H1 (cell line): ENCODE data around the gene LINGO4. TPM values are rescaled to one million over a fixed set of nuclear protein-coding genes. Genes with fewer than 3 reads are reported as not detected.

ENCODE experiments used
- CTCF ChIA-PET: fragments of 300-600 bp; sonication (Branson Sonifier 250); formaldehyde crosslinking; loops from one replicate; lab custom pipeline; 2021; ENCODE audit not compliant: partially characterized antibody; lab: Charles Lee
- POLR2A ChIA-PET: fragments of 300-600 bp; sonication (Branson Sonifier 250); formaldehyde crosslinking; loops from one replicate; lab custom pipeline; 2021; ENCODE audit warnings: inconsistent platforms; ENCODE audit not compliant: partially characterized antibody; lab: Charles Lee
- DNase-seq, 2 experiments: peaks; one replicate each; pipeline versions ENCODE4 v3.0.0 to v3.0.0-alpha.2; 2010 to 2022; ENCODE audit warnings: low spot score in 2 of 2, low read depth in 1 of 2, mixed read lengths in 1 of 2
- FAIRE-seq: peaks from 2 replicates; lab custom pipeline; 2011; peaks lifted over from hg19 to GRCh38; lab: Jason Lieb, UNC
- H2AFZ ChIP-seq: 2 replicates; pipeline ENCODE4 v1.8.1; 2012; ENCODE audit warnings: low read length, inconsistent platforms
- H2AK5ac ChIP-seq: 2 replicates; pipeline ENCODE4 v1.6.1; 2013; ENCODE audit warnings: low read depth, low read length
- H2BK120ac ChIP-seq: replicated peaks from 2 replicates; pipeline ENCODE3; 2013; ENCODE audit warnings: low read depth, low read length, inconsistent platforms
- H2BK12ac ChIP-seq: 2 replicates; pipeline ENCODE4 v1.6.1; 2013; ENCODE audit warnings: low read depth, low read length
- H2BK15ac ChIP-seq: 2 replicates; pipeline ENCODE4 v1.6.1; 2013; ENCODE audit warnings: low read length
- H2BK20ac ChIP-seq: 2 replicates; pipeline ENCODE4 v1.6.1; 2013; ENCODE audit warnings: low read length
- H2BK5ac ChIP-seq: 2 replicates; pipeline ENCODE4 v1.6.1; 2013; ENCODE audit warnings: low read depth, low read length
- H3K14ac ChIP-seq: 2 replicates; pipeline ENCODE4 v1.6.1; 2013; ENCODE audit warnings: inconsistent platforms; ENCODE audit not compliant: insufficient read length
- H3K18ac ChIP-seq: 2 replicates; pipeline ENCODE4 v1.6.1; 2013; ENCODE audit warnings: low read length; ENCODE audit errors: extremely low read depth
- H3K23ac ChIP-seq: 2 replicates; pipeline ENCODE4 v1.6.1; 2013; ENCODE audit warnings: inconsistent platforms; ENCODE audit not compliant: insufficient read length
- H3K23me2 ChIP-seq: 2 replicates; pipeline ENCODE4 v1.6.1; 2013; ENCODE audit warnings: low read depth, low read length
- H3K27ac ChIP-seq: 2 replicates; pipeline ENCODE4 v1.6.1; 2011; ENCODE audit warnings: low read depth, low read length, inconsistent platforms
- H3K27me3 ChIP-seq, 4 experiments: replicated peaks in 1 of 4; 1 replicate in 1 of 4; 2 replicates in 3 of 4; pipeline versions ENCODE4 v1.6.1 to v1.8.1; 2011 to 2013; ENCODE audit warnings: low read length in 3 of 4, mild to moderate bottlenecking in 3 of 4, inconsistent platforms in 2 of 4, mixed read lengths in 2 of 4, moderate library complexity in 1 of 4; ENCODE audit not compliant: control insufficient read depth in 3 of 4, insufficient read depth in 3 of 4; ENCODE audit errors: extremely low read depth in 1 of 4
- H3K36me3 ChIP-seq, 4 experiments: 2 replicates each; pipeline versions ENCODE4 v1.6.1 to v1.8.1; 2011 to 2013; ENCODE audit warnings: mild to moderate bottlenecking in 4 of 4, low read length in 3 of 4, moderate library complexity in 2 of 4, control low read depth in 1 of 4, inconsistent platforms in 1 of 4; ENCODE audit not compliant: insufficient read depth in 4 of 4, control insufficient read depth in 2 of 4
- H3K4ac ChIP-seq: replicated peaks from 2 replicates; pipeline ENCODE3; 2013; ENCODE audit warnings: low read length, low read depth, mixed read lengths, inconsistent platforms; ENCODE audit not compliant: insufficient read length
- H3K4me1 ChIP-seq, 4 experiments: replicated peaks in 1 of 4; 1 replicate in 1 of 4; 2 replicates in 3 of 4; pipeline versions ENCODE4 v1.6.1 to v1.8.1; 2011 to 2013; ENCODE audit warnings: low read length in 3 of 4, inconsistent platforms in 2 of 4, mixed read lengths in 1 of 4; ENCODE audit not compliant: insufficient read depth in 4 of 4, control insufficient read depth in 3 of 4
- H3K4me2 ChIP-seq, 2 experiments: 2 replicates each; pipeline versions ENCODE4 v1.6.1 to v1.8.1; 2011 to 2013; ENCODE audit warnings: low read depth in 2 of 2, low read length in 2 of 2, control low read depth in 1 of 2, inconsistent platforms in 1 of 2, mild to moderate bottlenecking in 1 of 2; ENCODE audit not compliant: insufficient read depth in 1 of 2
- H3K4me3 ChIP-seq, 4 experiments: fragments of 200-600, 300-600 bp in 1 of 4; sonication (generic), shearing (Covaris generic), sonication (Bioruptor Twin) in 1 of 4; 2 replicates each; pipeline versions ENCODE4 v1.5.1 to v1.8.1; 2011 to 2016; ENCODE audit warnings: low read length in 4 of 4, low read depth in 3 of 4, control low read depth in 2 of 4, inconsistent platforms in 2 of 4, mild to moderate bottlenecking in 2 of 4, mixed read lengths in 1 of 4, moderate library complexity in 1 of 4; ENCODE audit not compliant: insufficient read depth in 2 of 4; ENCODE audit errors: extremely low read depth in 1 of 4
- H3K56ac ChIP-seq: replicated peaks from 2 replicates; pipeline ENCODE3; 2013; ENCODE audit warnings: low read depth, mild to moderate bottlenecking, mixed read lengths, low read length, inconsistent platforms; ENCODE audit not compliant: insufficient read length
- H3K79me1 ChIP-seq: 2 replicates; pipeline ENCODE4 v1.6.1; 2013; ENCODE audit warnings: low read depth, low read length, control low read depth
- H3K79me2 ChIP-seq, 2 experiments: 2 replicates each; pipeline versions ENCODE4 v1.6.1 to v1.8.1; 2012 to 2013; ENCODE audit warnings: low read length in 2 of 2, mild to moderate bottlenecking in 2 of 2, inconsistent platforms in 1 of 2; ENCODE audit not compliant: insufficient read depth in 2 of 2, control insufficient read depth in 1 of 2
- H3K9ac ChIP-seq, 4 experiments: replicated peaks in 1 of 4; 1 replicate in 1 of 4; 2 replicates in 3 of 4; pipeline versions ENCODE4 v1.6.1 to v1.8.1; 2011 to 2013; ENCODE audit warnings: low read depth in 3 of 4, low read length in 3 of 4, control low read depth in 2 of 4, mild to moderate bottlenecking in 2 of 4, moderate library complexity in 2 of 4, inconsistent platforms in 1 of 4; ENCODE audit errors: extremely low read depth in 1 of 4
- H3K9me3 ChIP-seq, 2 experiments: 2 replicates each; pipeline versions ENCODE4 v1.6.1 to v1.8.1; 2012 to 2013; ENCODE audit warnings: mild to moderate bottlenecking in 2 of 2, moderate library complexity in 2 of 2, control low read depth in 1 of 2, inconsistent platforms in 1 of 2, low read depth in 1 of 2, low read length in 1 of 2, mixed read lengths in 1 of 2; ENCODE audit not compliant: insufficient read depth in 2 of 2
- H4K20me1 ChIP-seq, 2 experiments: replicated peaks in 1 of 2; 2 replicates each; pipeline versions ENCODE3 to v1.8.1; 2011 to 2013; ENCODE audit warnings: inconsistent platforms in 2 of 2, low read length in 2 of 2, mild to moderate bottlenecking in 1 of 2; ENCODE audit not compliant: insufficient read depth in 2 of 2, control insufficient read depth in 1 of 2
- H4K5ac ChIP-seq: 2 replicates; pipeline ENCODE4 v1.6.1; 2013; ENCODE audit warnings: low read length, low read depth, mixed read lengths, inconsistent platforms; ENCODE audit not compliant: insufficient read length
- H4K8ac ChIP-seq: 2 replicates; pipeline ENCODE4 v1.8.0; 2013; ENCODE audit warnings: mild to moderate bottlenecking, moderate library complexity, low read length, inconsistent platforms; ENCODE audit not compliant: insufficient read depth; ENCODE audit errors: extremely low read depth
- H4K91ac ChIP-seq: replicated peaks from 2 replicates; pipeline ENCODE3; 2013; ENCODE audit warnings: low read length, mixed read lengths, inconsistent platforms; ENCODE audit not compliant: insufficient read length
- BRCA1 ChIP-seq: IDR thresholded peaks from 2 replicates; pipeline ENCODE4 v1.6.1; 2012; ENCODE audit warnings: low read depth, low read length, improper control_type of control experiment
- JUND ChIP-seq: IDR thresholded peaks from 2 replicates; pipeline ENCODE4 v1.6.1; 2011; ENCODE audit warnings: mild to moderate bottlenecking, improper control_type of control experiment, low read length
- WGBS, 2 experiments: shearing (Covaris generic) in 1 of 2; methylation state at CpG; one replicate each; pipeline versions ENCODE4 v1.1.6 to v1.1.7; 2013 to 2015; ENCODE audit warnings: low lambda C conversion rate in 2 of 2, mixed read lengths in 2 of 2, inconsistent platforms in 1 of 2, low coverage in 1 of 2, missing lambda C conversion rate in 1 of 2; ENCODE audit not compliant: insufficient replicate concordance in 2 of 2, insufficient coverage in 1 of 2, insufficient read length in 1 of 2; ENCODE audit errors: extremely low coverage in 1 of 2, missing lambda C conversion rate in 1 of 2; 5-methylcytosine and 5-hydroxymethylcytosine counted together
- polyA plus RNA-seq, 7 experiments: library from polyadenylated mRNA; depleted of rRNA in 3 of 7; stranded (reverse) in 5 of 7; unstranded in 2 of 7; fragments of >200 nt in 5 of 7; fragments of 200-250 nt in 2 of 7; gene quantifications; 1 replicate in 5 of 7; 2 replicates in 1 of 7; 4 replicates in 1 of 7; pipeline versions ENCODE4 v1.2.1 to v1.2.3, GENCODE V29; 2011 to 2013; ENCODE audit warnings: missing spikeins in 2 of 7, mixed read lengths in 2 of 7
- total RNA-seq: library from RNA; stranded (reverse); fragmentation: NEBNext Ultra II Directional; extraction: Animal tissue kit (Norgen Biotek cat#: 25700); gene quantifications from 2 replicates; pipeline ENCODE4 v1.2.1, GENCODE V29; 2021

The LINGO4 gene
- total and polyA plus RNA-seq, 2 of the 8 experiments (the other 6 are each of a cell fraction or from before 2014, with no cell fraction given): 0.03 TPM; not detected in 1

DNA sequence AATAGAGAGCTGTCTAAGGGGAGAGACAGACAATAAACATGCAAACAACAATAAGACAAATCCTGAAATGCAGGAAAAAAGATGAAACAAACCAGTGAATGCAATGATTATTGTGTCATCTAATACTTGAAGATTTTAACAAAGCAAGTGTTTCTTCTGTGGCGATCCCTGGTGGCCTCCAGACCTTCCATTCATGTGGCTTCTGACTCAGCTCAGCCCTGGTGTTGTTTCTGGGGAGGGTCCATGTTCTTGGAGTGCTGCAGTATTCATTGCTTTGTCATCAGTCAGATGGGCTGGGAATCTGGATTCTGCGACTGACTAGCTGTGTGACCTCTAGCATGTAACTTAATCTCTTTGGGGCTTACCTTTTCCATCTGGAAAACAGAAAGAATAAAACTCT is 35.9 kb upstream of the LINGO4 start:
- WGBS, 2 experiments: 88% methylated on average over 2 of the region's 2 CpGs; no CpG with 5 or more reads in 1 of the 2 experiments
- Histone ChIP-seq H3K79me2 (no peaks in the 10 kb centered on the region), H2BK5ac (no peak overlapping the region), H4K91ac (no peak overlapping the region), H3K79me1 (no peaks in the 10 kb centered on the region), H2BK120ac (no peak overlapping the region), H2BK15ac (no peak overlapping the region), H3K18ac (no peak overlapping the region), H2AK5ac (no peak overlapping the region), H3K27ac (no peak overlapping the region), H2AFZ (no peak overlapping the region), H3K4me1 (peaks cover 7 to 20% (median 12%) of the 10 kb centered on the region in 4 experiments), H3K4me2 (no peak overlapping the region; a peak in 1 of 4 replicates), H3K9ac (no peak overlapping the region), H3K36me3 (no peaks in the 10 kb centered on the region), H2BK12ac (no peak overlapping the region), H3K23me2 (peaks cover 23% of the 10 kb centered on the region), H3K23ac (no peak overlapping the region), H4K20me1 (no peaks in the 10 kb centered on the region), H3K4ac (no peak overlapping the region), H4K5ac (no peak overlapping the region), H3K4me3 (no peak overlapping the region), H4K8ac (no peak overlapping the region), H3K14ac (no peak overlapping the region), H3K27me3 (peaks cover 10 to 24% (median 21%) of the 10 kb centered on the region in 4 experiments), H2BK20ac (no peak overlapping the region), H3K9me3 (no peaks in the 10 kb centered on the region), H3K56ac (no peak overlapping the region)
- ChIA-PET CTCF (interaction anchor here (0.5 to 1.5 kb wide), 5 partner anchors 17 to 165 kb away, joined by 3 to 5 read pairs (median 3); no protein-coding TSS in a partner anchor), POLR2A (interaction anchor here (1.8 to 5.0 kb wide), 7 partner anchors 8 to 78 kb away, joined by 6 to 20 read pairs (median 14); partner anchors contain the start of genes MRPL9 and THEM5)
- DNase-seq: no peak
- no peak for TF ChIP-seq JUND
- TF ChIP-seq BRCA1: no peak
- FAIRE-seq: no peak
